HG03457 (cell line): ENCODE results near the gene SGCA.
A peak's percentile ranks its signal among the peaks of the same experiment; 100 is the strongest.

Experiments
- ATAC-seq: cut with Tn5 transposase; IDR thresholded peaks from one replicate; pipeline ENCODE4 v1.9.1; 2021; ENCODE audit warnings: moderate number of reproducible peaks; ENCODE audit not compliant: unreplicated experiment

SGCA gene

DNA sequence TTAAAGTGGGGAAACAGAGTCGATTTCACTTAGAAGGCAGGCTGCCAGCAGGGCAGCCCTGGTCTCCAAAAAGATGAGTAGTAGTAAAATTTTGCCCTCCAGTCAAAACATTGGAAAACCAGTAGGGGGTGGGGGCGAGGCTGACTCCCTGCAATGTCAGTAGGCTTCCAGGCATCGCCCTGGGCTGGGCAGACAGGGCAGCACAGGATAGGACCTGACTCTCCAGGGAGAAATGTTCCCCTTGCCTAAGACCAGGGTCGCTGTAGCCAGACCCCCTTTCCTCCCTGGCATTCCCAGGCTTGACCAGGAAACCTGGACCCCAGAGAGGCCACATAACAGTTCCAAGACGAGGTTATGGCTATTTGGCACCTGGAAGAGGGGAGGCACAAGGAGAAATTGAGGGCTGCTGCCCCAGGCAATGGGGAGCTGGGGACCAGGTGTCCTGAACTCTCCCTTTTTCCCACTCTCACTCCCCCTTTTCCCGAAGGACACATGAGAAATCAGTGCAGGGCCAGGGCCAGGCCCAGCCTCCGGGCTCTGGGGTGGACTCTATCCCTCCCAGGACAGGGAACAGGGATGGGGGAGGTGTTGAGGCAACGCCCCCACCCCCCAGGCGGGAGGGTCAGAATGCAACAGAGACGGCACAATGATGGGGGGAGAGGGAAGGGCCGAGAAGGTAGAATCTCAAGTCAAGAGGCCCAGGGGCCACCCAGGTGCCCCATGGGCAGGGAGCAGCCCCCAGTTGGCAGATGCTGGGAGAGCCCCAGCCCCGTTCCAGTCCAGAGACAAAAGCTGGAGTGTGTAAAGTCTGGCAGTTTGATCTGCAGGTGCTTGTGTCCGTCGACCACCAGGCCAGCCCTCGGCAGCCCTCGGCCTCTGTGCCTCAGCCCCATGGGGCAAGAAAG is 31.3 kb upstream of the SGCA start:
- ATAC-seq = no peak

DNA sequence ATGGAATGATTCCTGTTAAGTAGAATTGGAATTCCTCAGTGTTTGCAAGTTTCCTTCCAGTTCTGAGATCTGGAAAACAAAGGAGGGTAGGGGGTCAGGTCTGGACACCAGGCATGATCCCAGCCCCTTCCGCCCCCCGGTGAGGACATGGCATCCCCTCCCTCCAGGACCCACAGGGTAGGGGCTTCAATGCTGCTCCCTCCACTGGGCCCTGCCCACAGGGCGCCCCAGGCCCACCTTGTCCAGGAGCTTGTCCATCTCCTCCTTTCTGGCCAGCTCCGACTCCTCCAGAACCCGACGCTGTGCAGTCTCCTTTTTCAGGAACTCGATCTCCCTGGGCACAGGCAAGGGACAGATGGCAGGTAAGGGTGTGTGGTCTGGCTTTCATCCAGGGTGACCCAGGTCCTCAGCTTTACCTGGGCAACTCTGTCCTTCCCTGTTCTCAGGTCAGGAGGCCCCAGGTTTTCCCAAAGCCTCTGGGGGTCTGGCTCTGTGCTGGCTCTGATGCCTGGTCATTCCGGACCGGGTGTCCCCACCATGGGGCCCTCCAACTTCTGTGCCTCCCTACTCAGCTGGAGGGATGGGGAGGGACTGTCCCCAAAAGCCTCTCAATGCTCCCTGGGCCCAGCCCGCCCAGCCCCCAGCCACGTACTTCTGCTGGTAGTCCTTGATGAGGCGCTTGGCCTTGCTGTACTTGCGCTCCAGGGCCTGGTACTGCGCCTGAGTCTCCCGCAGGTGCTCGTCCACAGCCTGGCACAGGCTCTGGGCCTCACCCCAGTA is 30.3 kb upstream of the SGCA start:
- ATAC-seq = no peak

DNA sequence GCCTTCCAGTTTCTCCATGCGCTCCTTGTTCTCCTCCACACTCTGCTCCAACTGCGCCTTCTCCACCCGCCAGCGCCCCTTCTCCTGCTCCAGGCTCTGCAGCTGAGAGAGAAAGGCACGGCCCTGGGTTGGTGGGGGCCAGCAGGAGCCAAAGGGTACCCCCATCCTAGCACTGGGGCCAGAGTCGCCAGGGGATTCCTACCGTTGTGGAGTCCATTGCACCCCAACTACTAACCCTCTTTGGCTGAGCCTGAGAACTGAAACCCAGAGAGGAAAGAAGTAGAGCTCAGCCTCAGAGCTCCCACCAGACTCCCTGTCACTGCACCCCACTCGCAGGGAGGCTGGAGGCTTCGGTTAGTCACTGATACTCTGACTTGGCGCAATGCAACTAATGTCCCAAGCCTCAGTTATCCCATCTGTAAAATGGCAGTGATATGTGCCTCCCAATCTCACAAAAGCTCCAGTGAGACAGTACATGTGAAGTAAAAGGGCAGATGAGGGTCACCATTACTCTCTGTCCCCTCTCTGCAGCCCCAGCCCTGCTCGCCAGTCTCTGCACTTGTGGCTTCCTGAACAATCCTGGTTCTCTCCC is 29.6 kb upstream of the SGCA start:
- no peak for ATAC-seq

DNA sequence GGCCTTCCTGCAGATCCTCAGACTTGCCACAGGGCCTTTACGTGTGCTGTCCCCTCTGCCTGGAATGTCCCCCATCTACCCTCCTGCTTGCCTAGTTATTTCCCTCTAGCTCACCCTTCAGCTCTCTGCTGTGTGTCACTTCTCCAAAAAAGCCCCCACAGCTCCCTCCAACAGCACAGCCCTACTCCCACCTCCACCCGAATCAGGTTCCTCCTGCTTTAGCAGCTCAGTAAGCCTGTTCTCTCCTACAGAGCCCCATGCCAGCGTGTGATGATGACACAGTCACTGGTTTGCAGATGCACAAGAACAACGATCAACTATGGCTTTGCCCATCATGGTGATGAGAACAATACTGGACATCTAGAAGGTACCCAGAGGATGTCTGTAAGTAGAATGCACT is 28.8 kb upstream of the SGCA start:
- no peak for ATAC-seq

DNA sequence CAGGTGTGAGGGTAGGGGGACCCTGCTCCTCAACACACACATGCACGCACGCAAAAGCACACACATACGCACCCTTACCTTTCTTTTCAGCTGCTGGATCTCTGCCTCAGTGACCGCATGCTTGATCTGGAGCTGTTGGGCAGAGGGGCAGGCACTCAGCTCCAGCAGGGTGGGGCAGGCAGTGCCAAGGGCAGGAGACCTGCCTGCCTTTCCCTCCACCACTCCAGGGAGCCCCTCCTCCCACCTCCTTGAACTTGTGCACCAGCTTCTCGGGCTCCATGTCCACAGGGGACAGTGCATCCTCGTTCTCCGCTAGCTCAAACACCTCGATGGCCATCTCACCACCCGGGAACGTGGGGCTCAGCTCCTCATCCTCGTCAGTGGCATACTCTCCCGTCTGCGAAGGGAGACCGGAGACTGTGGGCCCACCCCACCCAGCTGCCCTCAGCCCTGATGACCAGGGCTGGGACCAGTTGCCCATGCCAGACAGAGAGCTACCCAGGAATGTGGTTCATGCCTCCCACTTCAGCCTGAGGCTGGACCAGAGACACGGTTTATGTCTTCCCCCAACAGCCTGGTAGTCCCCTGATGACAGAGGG is 26.5 kb upstream of the SGCA start:
- ATAC-seq = no peak

DNA sequence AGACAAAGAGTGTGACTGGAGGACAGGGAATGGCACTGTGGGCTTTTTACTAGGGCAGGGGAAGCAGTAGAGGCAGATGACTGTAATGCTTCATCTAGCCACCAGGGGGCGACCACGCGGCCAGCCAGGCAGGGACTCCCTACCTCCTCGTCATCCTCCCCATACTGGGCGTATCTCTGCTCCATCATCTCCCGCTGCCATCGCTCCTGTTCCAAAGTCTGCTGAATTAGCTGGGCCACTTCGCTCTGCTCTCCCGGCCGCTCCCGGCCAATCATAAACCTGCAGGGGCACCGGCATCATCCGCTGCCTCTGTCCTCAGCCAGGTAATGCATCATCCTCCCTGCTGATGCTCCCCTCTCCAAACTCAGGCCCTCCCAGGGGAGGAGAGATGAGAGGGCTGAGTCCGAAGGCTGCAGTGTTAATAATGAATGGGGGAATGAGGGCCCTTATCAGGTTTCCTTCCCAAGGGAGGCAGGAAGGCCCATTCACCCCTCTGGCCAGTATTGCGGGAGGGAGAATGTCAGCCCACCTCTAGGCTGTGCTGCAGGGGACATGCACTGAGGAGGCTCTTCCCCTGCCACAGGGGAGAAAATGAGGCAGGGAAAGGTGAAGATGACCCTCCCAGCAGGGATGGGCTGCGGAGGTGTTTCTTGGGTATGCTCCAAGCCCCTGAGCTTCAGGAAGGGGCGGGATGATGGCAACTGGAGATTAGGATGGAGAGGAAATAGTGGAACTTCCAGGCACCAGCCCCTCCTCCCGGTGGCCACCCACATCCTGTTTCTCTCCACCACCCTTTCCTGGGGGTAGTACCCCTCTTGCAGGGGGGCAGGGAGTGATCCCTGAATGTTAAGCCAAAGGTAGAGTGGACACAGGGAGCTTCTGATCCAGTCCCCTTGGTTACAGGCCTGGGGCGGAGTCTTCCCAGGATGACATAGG is 25.6 kb upstream of the SGCA start:
- no peak for ATAC-seq

DNA sequence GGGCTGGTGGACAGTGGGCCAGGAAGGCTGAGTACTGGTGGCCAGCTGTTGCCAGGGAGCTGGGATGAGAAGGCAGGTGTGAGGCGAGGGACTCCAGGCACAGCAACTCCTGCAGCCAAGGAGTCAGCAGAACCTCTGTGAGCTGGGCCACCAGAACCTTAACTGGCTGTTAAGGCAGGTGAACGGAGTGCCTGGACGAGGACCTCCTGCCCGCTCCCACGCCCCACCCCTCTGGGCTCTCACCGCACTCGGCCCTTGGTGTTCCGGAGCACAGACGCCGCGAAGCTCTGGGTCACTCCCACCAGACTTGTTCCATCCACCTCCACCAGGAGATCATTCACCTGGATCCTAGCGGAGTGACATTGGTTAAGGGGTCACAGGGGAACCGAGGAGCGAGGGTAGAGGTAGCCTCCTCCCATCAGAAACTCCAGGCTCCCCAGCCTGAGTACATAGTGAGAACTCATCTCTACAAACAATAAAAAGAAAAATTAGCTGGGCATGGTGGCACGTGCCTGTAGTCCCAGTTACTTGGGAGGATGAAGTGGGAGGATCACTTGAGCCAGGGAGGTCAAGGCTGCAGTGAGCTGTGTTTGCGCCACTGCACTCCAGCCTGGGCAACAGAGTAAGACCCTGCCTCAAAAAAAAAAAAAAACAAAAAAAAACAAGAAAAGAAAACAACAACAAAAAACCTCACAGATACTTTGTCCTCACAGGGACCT is 24.6 kb upstream of the SGCA start:
- no peak for ATAC-seq

DNA sequence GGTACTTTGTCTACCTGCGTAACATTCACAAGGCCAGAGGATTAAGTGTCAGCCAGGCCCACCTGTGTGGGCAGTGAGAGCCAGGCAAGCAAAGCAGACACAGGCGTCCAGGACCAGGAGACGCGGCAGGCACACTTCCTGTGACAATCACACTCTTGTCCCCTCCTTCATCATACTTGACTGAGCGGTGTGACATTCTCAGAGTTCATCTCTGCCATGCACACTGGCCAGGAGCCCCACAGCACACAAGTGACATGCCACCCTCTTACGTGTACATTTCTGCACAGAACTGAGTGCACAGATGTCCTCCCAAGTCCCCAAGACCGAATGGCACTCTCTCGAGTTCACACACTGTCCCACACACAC is 24.1 kb upstream of the SGCA start:
- no peak for ATAC-seq

DNA sequence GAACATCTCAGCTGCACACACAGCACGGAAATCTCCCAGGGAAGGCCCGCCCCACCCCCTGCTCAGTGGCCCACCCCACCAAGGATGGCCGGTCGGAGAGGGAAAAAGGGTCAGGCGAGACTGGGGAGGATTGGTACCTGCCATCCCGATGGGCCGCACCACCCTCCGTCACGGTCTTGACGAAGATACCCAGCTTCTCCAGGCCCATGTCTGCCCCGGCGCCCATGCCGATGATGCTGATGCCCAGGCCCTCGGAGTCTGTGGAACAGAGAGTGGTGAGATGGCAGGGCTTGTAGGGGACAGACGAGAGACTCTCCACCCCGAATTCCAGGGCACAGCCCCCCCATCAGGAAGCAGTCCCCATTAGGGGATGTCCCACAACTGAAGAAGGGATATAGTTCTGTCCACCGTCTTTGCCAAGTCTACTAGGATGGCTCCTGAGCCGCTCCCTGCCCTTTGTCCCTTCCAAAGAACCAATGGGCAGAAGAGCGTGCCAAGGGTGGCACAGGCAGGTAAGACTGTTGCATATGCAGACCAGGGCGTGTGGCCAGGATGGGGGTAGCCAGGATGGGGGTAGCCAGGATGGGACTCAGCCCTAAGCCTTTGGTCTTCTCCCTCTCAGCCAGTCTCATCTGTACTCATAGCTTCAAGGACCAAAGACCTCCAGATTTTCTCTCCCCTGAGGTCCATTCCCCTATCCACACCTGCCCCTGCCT is 22.2 kb upstream of the SGCA start:
- no peak for ATAC-seq

DNA sequence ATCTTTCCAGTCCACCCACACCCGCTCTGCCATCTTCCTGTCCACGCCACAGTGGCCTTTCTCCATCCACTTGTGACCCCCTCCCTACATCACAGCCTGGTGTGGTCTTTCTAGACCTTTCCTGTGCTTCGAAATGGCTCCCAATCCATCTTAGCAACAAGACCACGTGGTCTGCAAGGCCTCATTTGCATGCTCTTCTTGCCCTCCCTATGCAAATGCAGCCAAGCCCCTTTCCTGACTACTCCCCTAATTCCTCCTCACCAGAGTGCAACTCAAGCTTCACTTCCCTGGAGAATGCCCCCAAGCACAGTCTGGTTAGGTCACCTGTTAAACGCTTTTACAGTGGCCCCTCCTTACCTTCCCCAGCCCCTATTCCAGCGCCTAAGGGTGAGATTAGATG is 21.4 kb upstream of the SGCA start:
- ATAC-seq = no peak

DNA sequence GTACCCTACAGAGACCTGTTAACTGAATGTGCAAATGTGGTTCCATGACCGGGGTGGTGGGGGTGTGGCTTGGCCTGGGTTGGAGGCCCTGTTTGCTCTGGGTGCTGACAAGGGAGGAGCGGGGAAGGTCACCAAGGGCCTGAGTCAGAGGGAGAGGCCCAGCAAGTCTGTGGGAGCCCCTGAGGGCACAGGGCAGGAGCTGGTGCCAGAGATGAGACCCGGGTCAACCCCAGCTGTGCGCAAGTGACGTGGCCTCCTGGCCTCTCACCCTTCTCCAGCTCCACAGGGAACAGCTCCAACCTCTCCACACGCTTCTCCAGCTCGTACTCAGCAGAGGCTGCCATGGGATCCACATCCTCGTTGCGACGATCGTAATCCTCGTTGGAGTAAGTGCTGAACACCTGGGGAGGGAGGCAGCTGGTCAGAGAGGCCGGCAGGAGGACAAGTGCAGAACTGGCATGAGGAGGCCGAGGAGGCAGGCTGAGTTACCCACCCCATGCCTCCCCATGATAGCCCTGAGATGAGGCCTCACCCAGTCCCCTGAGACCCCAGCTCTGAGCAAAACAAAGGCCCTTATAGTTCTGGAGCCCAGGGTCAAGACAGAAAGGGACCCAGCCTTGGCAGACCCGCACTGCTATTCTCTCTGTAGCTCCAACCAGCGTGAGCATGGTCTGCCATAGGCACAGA is 20.8 kb upstream of the SGCA start:
- no peak for ATAC-seq

DNA sequence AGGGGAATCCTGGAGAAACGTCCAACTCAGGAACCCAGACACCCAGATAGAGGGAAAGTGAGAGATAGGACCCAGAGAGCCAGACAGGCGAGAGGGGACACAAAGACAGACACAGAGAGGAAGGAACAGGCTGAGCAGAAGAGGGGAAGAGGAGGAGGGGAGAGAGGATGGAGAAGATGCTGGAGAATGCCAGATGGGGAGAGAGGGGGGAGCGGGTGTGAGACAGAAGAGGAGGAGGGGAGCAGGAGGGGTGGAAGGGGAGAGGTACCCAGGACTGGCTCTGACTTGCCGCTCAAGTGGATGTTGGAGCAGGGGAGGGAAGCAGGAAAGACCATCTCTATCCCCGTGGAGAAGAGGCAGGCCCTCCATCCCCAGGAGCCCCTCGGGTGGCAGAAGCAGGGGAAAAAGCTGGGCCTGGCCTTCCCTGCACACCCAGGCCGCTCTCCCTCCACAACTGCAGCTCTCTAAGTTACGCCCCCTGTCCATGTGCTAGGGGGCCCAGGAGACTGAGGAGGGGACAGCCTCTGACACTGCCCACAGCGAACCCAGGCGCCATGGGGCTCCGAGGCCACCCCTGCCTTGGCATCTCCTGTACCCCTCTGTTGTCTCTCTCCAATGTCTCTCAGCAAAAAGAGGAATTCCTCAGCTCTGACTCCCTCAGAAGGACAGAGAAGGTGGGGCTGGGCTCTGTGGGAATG is 20.1 kb upstream of the SGCA start:
- no peak for ATAC-seq

DNA sequence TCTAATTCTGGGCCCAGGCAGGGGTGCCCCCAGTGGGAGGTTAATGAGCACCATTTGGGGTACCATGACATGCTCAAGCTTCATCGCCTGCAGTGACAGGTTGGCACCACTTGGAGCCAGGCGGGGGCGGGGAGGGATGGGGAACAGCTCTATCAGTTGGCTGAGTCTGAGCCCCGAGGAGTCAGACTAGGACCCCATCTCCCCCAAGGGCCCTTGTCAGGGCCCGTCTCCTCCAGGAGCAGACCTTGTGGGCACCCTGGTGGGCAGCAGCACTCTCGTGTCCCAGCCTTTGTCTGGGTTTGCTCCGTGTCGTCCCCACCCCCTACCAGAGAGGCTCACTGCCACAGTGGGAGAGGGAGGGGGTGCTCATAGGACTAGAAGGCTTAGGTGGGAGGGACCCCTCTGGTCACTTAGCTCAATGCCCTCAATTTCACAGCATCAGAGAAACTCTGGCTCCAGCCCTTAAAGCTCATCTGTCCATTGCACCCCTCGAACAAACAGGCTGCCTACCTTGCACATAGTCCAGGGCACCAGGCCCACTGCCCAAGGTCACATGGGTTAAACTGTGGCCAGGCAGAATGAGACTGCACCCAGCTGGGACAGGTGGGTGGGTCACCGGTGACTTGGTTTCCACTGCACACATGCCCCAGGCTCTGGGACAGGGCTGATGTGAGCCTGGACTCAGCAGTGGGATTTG is 19.4 kb upstream of the SGCA start:
- ATAC-seq = no peak

DNA sequence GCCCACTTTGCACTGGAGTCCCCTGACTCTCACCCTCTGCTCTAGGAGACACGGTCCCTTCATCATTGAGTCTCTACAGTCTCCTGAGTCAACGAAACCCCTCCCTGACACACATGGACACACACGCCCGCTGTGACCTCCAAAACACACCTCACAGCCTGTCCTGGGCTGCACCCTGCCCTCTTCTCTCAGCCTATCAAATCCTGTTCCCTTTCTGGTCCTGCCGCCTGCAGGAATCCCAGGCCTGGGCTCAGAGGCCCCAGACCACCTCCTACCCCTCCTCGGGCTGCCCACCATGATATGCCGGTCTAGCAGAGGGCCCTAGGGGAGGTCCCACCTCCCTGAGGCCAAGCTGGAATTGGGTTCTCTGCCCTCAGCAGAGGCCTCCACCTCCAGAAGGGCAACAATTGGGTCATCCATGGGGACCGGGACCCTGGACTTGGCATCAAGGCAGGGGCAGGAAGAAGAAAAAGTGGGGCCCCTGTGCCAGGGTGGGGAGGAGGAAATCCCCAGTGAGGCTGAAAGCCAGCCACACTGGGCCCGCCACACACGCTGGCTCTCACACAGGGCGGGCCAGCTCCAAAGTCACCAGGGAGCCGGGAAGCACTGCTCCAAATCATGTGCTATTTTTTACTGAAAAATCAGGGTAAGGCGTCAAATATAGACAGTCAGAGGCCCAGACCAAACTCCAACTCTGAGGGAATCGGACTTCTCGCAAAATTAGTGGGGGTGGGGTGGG is 18.7 kb upstream of the SGCA start:
- no peak for ATAC-seq

DNA sequence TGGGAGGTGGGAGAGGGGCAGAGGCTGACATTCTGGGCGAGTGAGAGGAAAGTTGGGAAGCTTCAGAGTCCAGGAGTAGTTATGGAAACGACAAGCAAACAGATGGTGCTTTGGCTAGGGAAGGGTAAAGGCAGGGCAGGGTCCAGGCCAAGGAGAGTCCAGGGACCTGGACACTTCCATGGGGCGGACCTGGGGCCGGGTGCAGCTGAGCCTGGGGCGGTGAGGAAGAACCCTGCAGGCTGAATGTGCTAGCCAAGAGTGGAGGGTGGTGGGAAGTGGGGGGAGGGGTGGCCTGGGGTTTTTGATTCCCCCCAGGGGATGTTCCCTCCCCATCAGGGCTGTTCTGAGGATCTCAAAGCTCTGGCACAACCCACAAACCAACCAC is 18.0 kb upstream of the SGCA start:
- ATAC-seq = no peak

DNA sequence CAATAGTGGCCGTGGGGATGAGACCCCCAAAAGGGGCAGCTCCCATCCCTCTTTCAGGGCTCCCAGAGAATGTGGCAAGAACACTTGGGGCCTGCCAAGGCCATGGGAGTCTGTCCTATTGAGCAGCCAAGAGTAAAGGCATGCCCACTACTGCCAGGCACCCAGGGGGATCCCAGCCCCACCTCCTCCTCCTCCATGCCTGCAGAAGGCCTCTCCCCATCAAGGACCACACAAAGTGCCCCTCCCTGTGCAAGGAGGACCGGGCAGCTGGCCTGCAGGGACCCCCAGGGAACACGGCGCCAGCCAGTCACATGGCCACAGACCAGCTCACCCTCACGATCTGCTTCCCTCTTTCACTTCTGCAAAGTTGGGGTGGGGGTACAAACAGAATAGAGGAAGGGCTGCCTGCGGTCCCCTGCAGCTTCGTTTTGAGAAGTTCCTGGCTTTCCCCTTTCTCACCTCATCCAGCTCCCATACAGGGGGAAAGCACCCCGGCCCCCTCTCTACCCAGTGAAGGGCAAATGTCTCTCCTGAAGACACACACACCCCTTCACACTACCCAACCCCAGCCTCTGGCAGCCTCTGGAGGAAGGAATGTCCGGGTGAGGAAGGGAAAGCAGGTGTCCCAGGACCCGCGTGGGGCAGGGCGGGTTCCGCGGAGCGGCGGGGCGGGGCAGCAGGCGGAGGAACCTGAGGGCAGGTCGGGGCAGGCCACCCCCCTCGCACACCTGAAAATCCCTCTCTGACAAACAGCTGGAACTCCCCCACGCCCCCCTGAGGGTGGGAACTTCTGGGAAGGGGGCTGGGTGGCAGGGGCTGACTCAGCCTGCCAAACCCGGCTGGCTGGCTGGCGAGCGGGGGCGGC is 17.3 kb upstream of the SGCA start:
- peak; percentile 36 for ATAC-seq
